ENCODE measurements around the gene CACNG5.

- TF ChIP-seq ISL1 (CRISPR knock-in tag; IDR thresholded peaks at IDR 0.05) (no peak), OSR1 (CRISPR knock-in tag; IDR thresholded peaks at IDR 0.05) (no peak), CSRNP3 (CRISPR knock-in tag; IDR thresholded peaks at IDR 0.05) (no peak), RARB (CRISPR knock-in tag; IDR thresholded peaks at IDR 0.05) (no peak), ZFP30 (CRISPR knock-in tag; IDR thresholded peaks at IDR 0.05) (no peak), ZNF70 (CRISPR knock-in tag; IDR thresholded peaks at IDR 0.05) (no peak), TCF4 (CRISPR knock-in tag; IDR thresholded peaks at IDR 0.05; ENCODE audit: borderline replicate concordance) (no peak), ZFP3 (CRISPR knock-in tag; IDR thresholded peaks at IDR 0.05) (no peak), PATZ1 (CRISPR knock-in tag; IDR thresholded peaks at IDR 0.05; ENCODE audit: borderline replicate concordance) (no peak), ARNTL (CRISPR knock-in tag; IDR thresholded peaks at IDR 0.05; ENCODE audit: borderline replicate concordance, low read depth) (no peak)
Measured at GRCh38 chr17:66925811-66926500, 91.0 kb downstream of the CACNG5 start.

All from SK-N-SH treated with all-trans-retinoic acid at 6 μM for 48 hours (cell line).